ENCODE measurements around the gene ZNF426.
"Not testable (repeated sequence)": the region's sequence is repeated elsewhere in the genome, so short reads cannot be mapped to it uniquely, and the experiment has no call there.

GRCh38 chr19:9582081-9582725 lies 43.8 kb upstream of the ZNF426 start:
- TF ChIP-seq CTCF (IDR thresholded peaks at IDR 0.05; ENCODE audit: low read depth, low read length); EZH2phosphoT487 (IDR thresholded peaks at IDR 0.05; ENCODE audit: low read depth): not testable (repeated sequence)

Data from OCI-LY3 (cell line).